Measurements from ENCODE around the gene LMF1. TPM values are rescaled to one million over a fixed set of nuclear protein-coding genes. Genes with fewer than 3 reads are reported as not detected.

The LMF1 gene
- total and polyA plus RNA-seq, 2 of the 8 experiments (the other 6 are each of a cell fraction or from before 2014, with no cell fraction given): 3.5 to 9.1 TPM

GRCh38 chr16:962366-962765 is 8.4 kb downstream of the LMF1 start:
- Histone ChIP-seq H4K20me1 (replicated peaks in 1 of 2; ENCODE audit: control insufficient read depth in 1 of 2, insufficient read depth in 2 of 2, low read length in 2 of 2) (peaks cover 0 to 4% of the 10 kb centered on the region in 2 experiments), H4K5ac (ENCODE audit: insufficient read length, low read depth, low read length) (no peak overlapping the region), H2AFZ (ENCODE audit: low read length) (no peak overlapping the region), H3K9ac (replicated peaks in 1 of 4; ENCODE audit: extremely low read depth in 1 of 4, low read depth in 3 of 4, low read length in 3 of 4) (no peak overlapping the region), H3K36me3 (ENCODE audit: control insufficient read depth in 2 of 4, insufficient read depth in 4 of 4, low read length in 3 of 4) (no peaks in the 10 kb centered on the region), H4K91ac (replicated peaks; ENCODE audit: insufficient read length, low read length) (no peak overlapping the region), H3K4me3 (ENCODE audit: extremely low read depth in 1 of 4, insufficient read depth in 2 of 4, low read depth in 3 of 4, low read length in 4 of 4) (no peak overlapping the region), H4K8ac (ENCODE audit: extremely low read depth, insufficient read depth, low read length) (no peak overlapping the region), H3K79me2 (ENCODE audit: control insufficient read depth in 1 of 2, insufficient read depth in 2 of 2, low read length in 2 of 2) (no peaks in the 10 kb centered on the region), H3K14ac (ENCODE audit: insufficient read length) (no peak overlapping the region), H2AK5ac (ENCODE audit: low read depth, low read length) (no peak overlapping the region), H3K23me2 (ENCODE audit: low read depth, low read length) (no peaks in the 10 kb centered on the region), H3K27me3 (replicated peaks in 1 of 4; ENCODE audit: control insufficient read depth in 3 of 4, extremely low read depth in 1 of 4, insufficient read depth in 3 of 4, low read length in 3 of 4) (no peaks in the 10 kb centered on the region), H3K9me3 (ENCODE audit: insufficient read depth in 2 of 2, low read depth in 1 of 2, low read length in 1 of 2) (peaks cover 0 to 10% of the 10 kb centered on the region in 2 experiments; a peak in 2 of 4 replicates), H3K23ac (ENCODE audit: insufficient read length) (no peak overlapping the region), H3K18ac (ENCODE audit: extremely low read depth, low read length) (no peak overlapping the region), H2BK12ac (ENCODE audit: low read depth, low read length) (no peak overlapping the region), H3K4ac (replicated peaks; ENCODE audit: insufficient read length, low read depth, low read length) (no peak overlapping the region), H3K27ac (ENCODE audit: low read depth, low read length) (no peak overlapping the region), H3K4me1 (replicated peaks in 1 of 4; ENCODE audit: control insufficient read depth in 3 of 4, insufficient read depth in 4 of 4, low read length in 3 of 4) (no peaks in the 10 kb centered on the region), H2BK15ac (ENCODE audit: low read length) (no peak overlapping the region), H3K56ac (replicated peaks; ENCODE audit: insufficient read length, low read depth, low read length) (no peak overlapping the region), H2BK5ac (ENCODE audit: low read depth, low read length) (no peak overlapping the region), H3K79me1 (ENCODE audit: low read depth, low read length) (no peaks in the 10 kb centered on the region), H2BK120ac (replicated peaks; ENCODE audit: low read depth, low read length) (no peak overlapping the region), H3K4me2 (ENCODE audit: insufficient read depth in 1 of 2, low read depth in 2 of 2, low read length in 2 of 2) (no peak overlapping the region), H2BK20ac (ENCODE audit: low read length) (no peak overlapping the region)
- ChIA-PET POLR2A (ENCODE audit: partially characterized antibody) (no interaction called here), CTCF (ENCODE audit: partially characterized antibody) (no interaction called here)
- DNase-seq (ENCODE audit: low read depth in 1 of 2, low spot score in 2 of 2) (no peak), FAIRE-seq (no peak)
- WGBS, 2 experiments (ENCODE audit: extremely low coverage in 1 of 2, insufficient coverage in 1 of 2, insufficient read length in 1 of 2, insufficient replicate concordance in 2 of 2, low coverage in 1 of 2, low lambda C conversion rate in 2 of 2, missing lambda C conversion rate in 1 of 2): 87% methylated on average over 15 of the region's 22 CpGs; no CpG with 5 or more reads in 1 of the 2 experiments
- no peak for TF ChIP-seq FOSL1 (IDR thresholded peaks at IDR 0.05; ENCODE audit: insufficient read depth, low read depth, low read length)
- no peak for TF ChIP-seq RFX5 (IDR thresholded peaks at IDR 0.05; ENCODE audit: borderline replicate concordance, low read depth, low read length)
- TF ChIP-seq USF2 (IDR thresholded peaks at IDR 0.05; ENCODE audit: low read length): no peak
- no peak for TF ChIP-seq EGR1 (IDR thresholded peaks at IDR 0.05; ENCODE audit: borderline replicate concordance, low read depth, low read length)
- TF ChIP-seq RXRA (IDR thresholded peaks at IDR 0.05; ENCODE audit: insufficient read depth, low read depth, low read length): no peak
- TF ChIP-seq SRF (IDR thresholded peaks at IDR 0.05; ENCODE audit: low read depth, low read length): no peak
- no peak for TF ChIP-seq YY1 (IDR thresholded peaks at IDR 0.05; ENCODE audit: low read depth, low read length)
- no peak for TF ChIP-seq KDM1A (IDR thresholded peaks at IDR 0.05; ENCODE audit: borderline replicate concordance, low read length)
- TF ChIP-seq CREB1 (IDR thresholded peaks at IDR 0.05): no peak
- no peak for TF ChIP-seq SIX5 (IDR thresholded peaks at IDR 0.05; ENCODE audit: low read depth, low read length)
- TF ChIP-seq BCL11A (IDR thresholded peaks at IDR 0.05; ENCODE audit: low read depth in 2 of 2, low read length in 2 of 2): no peak
- no peak for TF ChIP-seq KDM4A (IDR thresholded peaks at IDR 0.05; ENCODE audit: low read depth, low read length, severe bottlenecking)
- no peak for TF ChIP-seq BRCA1 (IDR thresholded peaks at IDR 0.05; ENCODE audit: low read depth, low read length)
- no peak for TF ChIP-seq EP300 (IDR thresholded peaks at IDR 0.05; ENCODE audit: borderline replicate concordance in 1 of 2, low read depth in 2 of 2, low read length in 2 of 2)

Measured in H1 (cell line).